DND-41 (cell line): Measurements from ENCODE around the gene ADI1.

Experiments
- ATAC-seq: fragments of 200-7000 bp; cut with Tn5 transposase; 3 replicates; pipeline ENCODE4 v1.9.1; 2021; ENCODE audit warnings: low read depth; ENCODE audit not compliant: insufficient read depth
- DNase-seq: peaks from one replicate; pipeline ENCODE4 v3.0.0-alpha.2; 2020
- H2AFZ ChIP-seq: 2 replicates; pipeline ENCODE4 v1.6.0; 2012; ENCODE audit warnings: low read depth, low read length
- H3K27ac ChIP-seq: 2 replicates; pipeline ENCODE4 v1.5.1; 2012; ENCODE audit warnings: low read length, inconsistent platforms
- H3K27me3 ChIP-seq: fragments of 200-600 bp; sonication (generic); 2 replicates; pipeline ENCODE4 v1.6.0; 2012; ENCODE audit warnings: low read length, mild to moderate bottlenecking, inconsistent platforms; ENCODE audit not compliant: insufficient read depth, poor library complexity
- H3K36me3 ChIP-seq: 2 replicates; pipeline ENCODE4 v1.5.1; 2012; ENCODE audit warnings: low read length, inconsistent platforms; ENCODE audit not compliant: insufficient read depth
- H3K4me1 ChIP-seq: 2 replicates; pipeline ENCODE4 v1.5.1; 2012; ENCODE audit warnings: mild to moderate bottlenecking, low read length; ENCODE audit not compliant: insufficient read depth
- H3K4me2 ChIP-seq: 2 replicates; pipeline ENCODE4 v1.6.0; 2012; ENCODE audit warnings: mild to moderate bottlenecking, moderate library complexity, low read length, inconsistent platforms; ENCODE audit not compliant: insufficient read depth
- H3K4me3 ChIP-seq, 2 experiments: fragments of 200-600 bp in 1 of 2; shearing (Covaris generic) in 1 of 2; 2 replicates each; pipeline ENCODE4 v1.5.1; 2012 to 2016; ENCODE audit warnings: inconsistent platforms in 2 of 2, low read length in 2 of 2, mild to moderate bottlenecking in 2 of 2, low read depth in 1 of 2, moderate library complexity in 1 of 2
- H3K79me2 ChIP-seq: 2 replicates; pipeline ENCODE4 v1.6.0; 2012; ENCODE audit warnings: low read length, inconsistent platforms; ENCODE audit not compliant: insufficient read depth
- H3K9ac ChIP-seq: 2 replicates; pipeline ENCODE4 v1.6.0; 2012; ENCODE audit warnings: low read depth, mild to moderate bottlenecking, inconsistent platforms, low read length, moderate library complexity
- H3K9me3 ChIP-seq: 2 replicates; pipeline ENCODE4 v1.5.1; 2012; ENCODE audit warnings: low read length, moderate library complexity, mild to moderate bottlenecking, inconsistent platforms; ENCODE audit not compliant: insufficient read depth, severe bottlenecking
- H4K20me1 ChIP-seq: 2 replicates; pipeline ENCODE4 v1.6.0; 2012; ENCODE audit warnings: low read length; ENCODE audit not compliant: insufficient read depth
- CTCF ChIP-seq: IDR thresholded peaks from 2 replicates; pipeline ENCODE4 v1.5.1; 2012; ENCODE audit warnings: borderline replicate concordance, low read length, moderate library complexity, mild to moderate bottlenecking; ENCODE audit not compliant: poor library complexity, severe bottlenecking; ENCODE audit errors: extremely low read depth
- EZH2 ChIP-seq: IDR thresholded peaks from 3 replicates; pipeline ENCODE4 v1.6.1; 2012; ENCODE audit warnings: borderline replicate concordance, low read depth, mild to moderate bottlenecking, moderate library complexity, low read length, inconsistent platforms; ENCODE audit not compliant: severe bottlenecking

ADI1 gene, protein sequence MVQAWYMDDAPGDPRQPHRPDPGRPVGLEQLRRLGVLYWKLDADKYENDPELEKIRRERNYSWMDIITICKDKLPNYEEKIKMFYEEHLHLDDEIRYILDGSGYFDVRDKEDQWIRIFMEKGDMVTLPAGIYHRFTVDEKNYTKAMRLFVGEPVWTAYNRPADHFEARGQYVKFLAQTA

GRCh38 chr2:3519255-3520205 lies at the start of gene ADI1:
Gene ADI1 (minus strand): TSS chr2:3519531. CDS start chr2:3519487, 44 bp downstream.
- Histone ChIP-seq H3K27ac (peak within 1 kb of the TSS; percentile 93), H2AFZ (peak within 1 kb of the TSS; percentile 90), H3K9me3 (no peaks in the 10 kb centered on the region), H3K4me1 (peaks cover 35% of the 10 kb centered on the region), H3K9ac (peak within 1 kb of the TSS; percentile 95), H3K4me2 (peak within 1 kb of the TSS; percentile 81), H3K27me3 (no peaks in the 10 kb centered on the region), H3K79me2 (peaks cover 41% of the 10 kb centered on the region), H4K20me1 (no peaks in the 10 kb centered on the region), H3K36me3 (peaks cover 8% of the 10 kb centered on the region), H3K4me3 (peak within 1 kb of the TSS; percentile 65 to 84)
- TF ChIP-seq EZH2, result no peak
- no peak for TF ChIP-seq CTCF
- ATAC-seq (peak; percentile 78), DNase-seq (peak; percentile 84)

GRCh38 chr2:3566806-3567205 lies 47.5 kb upstream of the ADI1 start:
- Histone ChIP-seq H2AFZ (no peak overlapping the region), H3K36me3 (no peaks in the 10 kb centered on the region), H3K9me3 (no peaks in the 10 kb centered on the region), H3K4me1 (no peaks in the 10 kb centered on the region), H3K79me2 (no peaks in the 10 kb centered on the region), H3K9ac (no peak overlapping the region), H3K27me3 (no peaks in the 10 kb centered on the region), H3K27ac (no peak overlapping the region), H4K20me1 (no peaks in the 10 kb centered on the region), H3K4me2 (no peak overlapping the region), H3K4me3 (no peak overlapping the region)
- ATAC-seq (no peak), DNase-seq (no peak)
- TF ChIP-seq CTCF (no peak), EZH2 (no peak)

DNA sequence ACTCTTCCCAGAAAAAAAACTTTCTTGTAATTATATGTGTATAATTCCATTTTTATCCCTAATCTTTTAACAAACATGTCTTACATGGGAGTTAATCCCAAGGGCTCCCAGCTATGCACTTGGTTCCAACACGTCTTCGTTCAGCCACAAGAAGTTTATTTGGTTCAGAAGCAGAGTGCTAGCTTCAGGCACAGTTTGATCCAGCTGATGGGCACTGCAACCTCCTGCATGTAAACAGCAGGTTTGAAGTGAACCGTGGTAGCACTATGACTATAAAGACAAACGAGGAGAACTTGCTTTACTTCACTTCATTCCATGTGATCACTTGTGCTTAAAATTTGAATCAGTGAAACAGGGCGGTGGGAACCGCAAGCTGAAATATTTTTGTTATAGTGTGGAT lies 45.8 kb upstream of the ADI1 start:
- no peaks in the 10 kb centered on the region for H3K79me2 ChIP-seq
- no peak overlapping the region for H3K4me3 ChIP-seq
- no peak overlapping the region for H3K27ac ChIP-seq
- no peaks in the 10 kb centered on the region for H3K9me3 ChIP-seq
- no peaks in the 10 kb centered on the region; the same call in 1 of the 2 replicates for H3K4me1 ChIP-seq
- ATAC-seq, result no peak
- H3K27me3 ChIP-seq, result no peaks in the 10 kb centered on the region
- DNase-seq, result no peak
- H2AFZ ChIP-seq, result no peak overlapping the region
- H3K4me2 ChIP-seq, result no peak overlapping the region
- TF ChIP-seq EZH2 (no peak), CTCF (no peak)
- H3K36me3 ChIP-seq, result peaks cover 4% of the 10 kb centered on the region; the same call in 1 of the 2 replicates
- no peaks in the 10 kb centered on the region for H4K20me1 ChIP-seq
- no peak overlapping the region for H3K9ac ChIP-seq
